H1 (cell line): Measurements from ENCODE around the gene BORCS6. TPM values are rescaled to one million over a fixed set of nuclear protein-coding genes. Genes with fewer than 3 reads are reported as not detected.

Source experiments
- CTCF ChIA-PET: fragments of 300-600 bp; sonication (Branson Sonifier 250); formaldehyde crosslinking; loops from one replicate; lab custom pipeline; 2021; ENCODE audit not compliant: partially characterized antibody; lab: Charles Lee
- POLR2A ChIA-PET: fragments of 300-600 bp; sonication (Branson Sonifier 250); formaldehyde crosslinking; loops from one replicate; lab custom pipeline; 2021; ENCODE audit warnings: inconsistent platforms; ENCODE audit not compliant: partially characterized antibody; lab: Charles Lee
- DNase-seq, 2 experiments: peaks; one replicate each; pipeline versions ENCODE4 v3.0.0 to v3.0.0-alpha.2; 2010 to 2022; ENCODE audit warnings: low spot score in 2 of 2, low read depth in 1 of 2, mixed read lengths in 1 of 2
- FAIRE-seq: peaks from 2 replicates; lab custom pipeline; 2011; peaks lifted over from hg19 to GRCh38; lab: Jason Lieb, UNC
- H2AFZ ChIP-seq: 2 replicates; pipeline ENCODE4 v1.8.1; 2012; ENCODE audit warnings: low read length, inconsistent platforms
- H2AK5ac ChIP-seq: 2 replicates; pipeline ENCODE4 v1.6.1; 2013; ENCODE audit warnings: low read depth, low read length
- H2BK120ac ChIP-seq: replicated peaks from 2 replicates; pipeline ENCODE3; 2013; ENCODE audit warnings: low read depth, low read length, inconsistent platforms
- H2BK12ac ChIP-seq: 2 replicates; pipeline ENCODE4 v1.6.1; 2013; ENCODE audit warnings: low read depth, low read length
- H2BK15ac ChIP-seq: 2 replicates; pipeline ENCODE4 v1.6.1; 2013; ENCODE audit warnings: low read length
- H2BK20ac ChIP-seq: 2 replicates; pipeline ENCODE4 v1.6.1; 2013; ENCODE audit warnings: low read length
- H2BK5ac ChIP-seq: 2 replicates; pipeline ENCODE4 v1.6.1; 2013; ENCODE audit warnings: low read depth, low read length
- H3K14ac ChIP-seq: 2 replicates; pipeline ENCODE4 v1.6.1; 2013; ENCODE audit warnings: inconsistent platforms; ENCODE audit not compliant: insufficient read length
- H3K18ac ChIP-seq: 2 replicates; pipeline ENCODE4 v1.6.1; 2013; ENCODE audit warnings: low read length; ENCODE audit errors: extremely low read depth
- H3K23ac ChIP-seq: 2 replicates; pipeline ENCODE4 v1.6.1; 2013; ENCODE audit warnings: inconsistent platforms; ENCODE audit not compliant: insufficient read length
- H3K23me2 ChIP-seq: 2 replicates; pipeline ENCODE4 v1.6.1; 2013; ENCODE audit warnings: low read depth, low read length
- H3K27ac ChIP-seq: 2 replicates; pipeline ENCODE4 v1.6.1; 2011; ENCODE audit warnings: low read depth, low read length, inconsistent platforms
- H3K27me3 ChIP-seq, 4 experiments: replicated peaks in 1 of 4; 1 replicate in 1 of 4; 2 replicates in 3 of 4; pipeline versions ENCODE4 v1.6.1 to v1.8.1; 2011 to 2013; ENCODE audit warnings: low read length in 3 of 4, mild to moderate bottlenecking in 3 of 4, inconsistent platforms in 2 of 4, mixed read lengths in 2 of 4, moderate library complexity in 1 of 4; ENCODE audit not compliant: control insufficient read depth in 3 of 4, insufficient read depth in 3 of 4; ENCODE audit errors: extremely low read depth in 1 of 4
- H3K36me3 ChIP-seq, 4 experiments: 2 replicates each; pipeline versions ENCODE4 v1.6.1 to v1.8.1; 2011 to 2013; ENCODE audit warnings: mild to moderate bottlenecking in 4 of 4, low read length in 3 of 4, moderate library complexity in 2 of 4, control low read depth in 1 of 4, inconsistent platforms in 1 of 4; ENCODE audit not compliant: insufficient read depth in 4 of 4, control insufficient read depth in 2 of 4
- H3K4ac ChIP-seq: replicated peaks from 2 replicates; pipeline ENCODE3; 2013; ENCODE audit warnings: low read length, low read depth, mixed read lengths, inconsistent platforms; ENCODE audit not compliant: insufficient read length
- H3K4me1 ChIP-seq, 4 experiments: replicated peaks in 1 of 4; 1 replicate in 1 of 4; 2 replicates in 3 of 4; pipeline versions ENCODE4 v1.6.1 to v1.8.1; 2011 to 2013; ENCODE audit warnings: low read length in 3 of 4, inconsistent platforms in 2 of 4, mixed read lengths in 1 of 4; ENCODE audit not compliant: insufficient read depth in 4 of 4, control insufficient read depth in 3 of 4
- H3K4me2 ChIP-seq, 2 experiments: 2 replicates each; pipeline versions ENCODE4 v1.6.1 to v1.8.1; 2011 to 2013; ENCODE audit warnings: low read depth in 2 of 2, low read length in 2 of 2, control low read depth in 1 of 2, inconsistent platforms in 1 of 2, mild to moderate bottlenecking in 1 of 2; ENCODE audit not compliant: insufficient read depth in 1 of 2
- H3K4me3 ChIP-seq, 4 experiments: fragments of 200-600, 300-600 bp in 1 of 4; sonication (generic), shearing (Covaris generic), sonication (Bioruptor Twin) in 1 of 4; 2 replicates each; pipeline versions ENCODE4 v1.5.1 to v1.8.1; 2011 to 2016; ENCODE audit warnings: low read length in 4 of 4, low read depth in 3 of 4, control low read depth in 2 of 4, inconsistent platforms in 2 of 4, mild to moderate bottlenecking in 2 of 4, mixed read lengths in 1 of 4, moderate library complexity in 1 of 4; ENCODE audit not compliant: insufficient read depth in 2 of 4; ENCODE audit errors: extremely low read depth in 1 of 4
- H3K56ac ChIP-seq: replicated peaks from 2 replicates; pipeline ENCODE3; 2013; ENCODE audit warnings: low read depth, mild to moderate bottlenecking, mixed read lengths, low read length, inconsistent platforms; ENCODE audit not compliant: insufficient read length
- H3K79me1 ChIP-seq: 2 replicates; pipeline ENCODE4 v1.6.1; 2013; ENCODE audit warnings: low read depth, low read length, control low read depth
- H3K79me2 ChIP-seq, 2 experiments: 2 replicates each; pipeline versions ENCODE4 v1.6.1 to v1.8.1; 2012 to 2013; ENCODE audit warnings: low read length in 2 of 2, mild to moderate bottlenecking in 2 of 2, inconsistent platforms in 1 of 2; ENCODE audit not compliant: insufficient read depth in 2 of 2, control insufficient read depth in 1 of 2
- H3K9ac ChIP-seq, 4 experiments: replicated peaks in 1 of 4; 1 replicate in 1 of 4; 2 replicates in 3 of 4; pipeline versions ENCODE4 v1.6.1 to v1.8.1; 2011 to 2013; ENCODE audit warnings: low read depth in 3 of 4, low read length in 3 of 4, control low read depth in 2 of 4, mild to moderate bottlenecking in 2 of 4, moderate library complexity in 2 of 4, inconsistent platforms in 1 of 4; ENCODE audit errors: extremely low read depth in 1 of 4
- H3K9me3 ChIP-seq, 2 experiments: 2 replicates each; pipeline versions ENCODE4 v1.6.1 to v1.8.1; 2012 to 2013; ENCODE audit warnings: mild to moderate bottlenecking in 2 of 2, moderate library complexity in 2 of 2, control low read depth in 1 of 2, inconsistent platforms in 1 of 2, low read depth in 1 of 2, low read length in 1 of 2, mixed read lengths in 1 of 2; ENCODE audit not compliant: insufficient read depth in 2 of 2
- H4K20me1 ChIP-seq, 2 experiments: replicated peaks in 1 of 2; 2 replicates each; pipeline versions ENCODE3 to v1.8.1; 2011 to 2013; ENCODE audit warnings: inconsistent platforms in 2 of 2, low read length in 2 of 2, mild to moderate bottlenecking in 1 of 2; ENCODE audit not compliant: insufficient read depth in 2 of 2, control insufficient read depth in 1 of 2
- H4K5ac ChIP-seq: 2 replicates; pipeline ENCODE4 v1.6.1; 2013; ENCODE audit warnings: low read length, low read depth, mixed read lengths, inconsistent platforms; ENCODE audit not compliant: insufficient read length
- H4K8ac ChIP-seq: 2 replicates; pipeline ENCODE4 v1.8.0; 2013; ENCODE audit warnings: mild to moderate bottlenecking, moderate library complexity, low read length, inconsistent platforms; ENCODE audit not compliant: insufficient read depth; ENCODE audit errors: extremely low read depth
- H4K91ac ChIP-seq: replicated peaks from 2 replicates; pipeline ENCODE3; 2013; ENCODE audit warnings: low read length, mixed read lengths, inconsistent platforms; ENCODE audit not compliant: insufficient read length
- ATF2 ChIP-seq: IDR thresholded peaks from 2 replicates; pipeline ENCODE4 v1.6.1; 2012; ENCODE audit warnings: low read length, inconsistent platforms
- ATF3 ChIP-seq: IDR thresholded peaks from 2 replicates; pipeline ENCODE4 v1.6.1; 2011; ENCODE audit warnings: low read depth, mild to moderate bottlenecking, low read length; ENCODE audit not compliant: insufficient read depth
- BCL11A ChIP-seq, 2 experiments: IDR thresholded peaks; one replicate each; pipeline ENCODE4 v1.6.1; 2011; ENCODE audit warnings: low read depth in 2 of 2, low read length in 2 of 2, mild to moderate bottlenecking in 2 of 2
- CREB1 ChIP-seq: IDR thresholded peaks from 2 replicates; pipeline ENCODE4 v1.6.1; 2012; ENCODE audit warnings: inconsistent platforms
- FOSL1 ChIP-seq: IDR thresholded peaks from 2 replicates; pipeline ENCODE4 v1.6.1; 2011; ENCODE audit warnings: mild to moderate bottlenecking, low read depth, low read length, moderate library complexity; ENCODE audit not compliant: insufficient read depth
- POLR2AphosphoS5 ChIP-seq: IDR thresholded peaks from 2 replicates; pipeline ENCODE4 v1.6.1; 2011; ENCODE audit warnings: low read depth, low read length
- SAP30 ChIP-seq: fragments of 300-600 bp; sonication (generic); IDR thresholded peaks from 2 replicates; pipeline ENCODE4 v1.7.1; 2012; ENCODE audit warnings: low read length, moderate library complexity, mild to moderate bottlenecking, inconsistent platforms; ENCODE audit not compliant: insufficient read depth, insufficient replicate concordance
- TAF1 ChIP-seq: IDR thresholded peaks from 2 replicates; pipeline ENCODE4 v1.6.1; 2011; ENCODE audit warnings: mild to moderate bottlenecking, low read depth, low read length
- YY1 ChIP-seq: IDR thresholded peaks from 2 replicates; pipeline ENCODE4 v1.6.1; 2011; ENCODE audit warnings: low read depth, mild to moderate bottlenecking, low read length
- WGBS, 2 experiments: shearing (Covaris generic) in 1 of 2; methylation state at CpG; one replicate each; pipeline versions ENCODE4 v1.1.6 to v1.1.7; 2013 to 2015; ENCODE audit warnings: low lambda C conversion rate in 2 of 2, mixed read lengths in 2 of 2, inconsistent platforms in 1 of 2, low coverage in 1 of 2, missing lambda C conversion rate in 1 of 2; ENCODE audit not compliant: insufficient replicate concordance in 2 of 2, insufficient coverage in 1 of 2, insufficient read length in 1 of 2; ENCODE audit errors: extremely low coverage in 1 of 2, missing lambda C conversion rate in 1 of 2; 5-methylcytosine and 5-hydroxymethylcytosine counted together
- polyA plus RNA-seq, 7 experiments: library from polyadenylated mRNA; depleted of rRNA in 3 of 7; stranded (reverse) in 5 of 7; unstranded in 2 of 7; fragments of >200 nt in 5 of 7; fragments of 200-250 nt in 2 of 7; gene quantifications; 1 replicate in 5 of 7; 2 replicates in 1 of 7; 4 replicates in 1 of 7; pipeline versions ENCODE4 v1.2.1 to v1.2.3, GENCODE V29; 2011 to 2013; ENCODE audit warnings: missing spikeins in 2 of 7, mixed read lengths in 2 of 7
- total RNA-seq: library from RNA; stranded (reverse); fragmentation: NEBNext Ultra II Directional; extraction: Animal tissue kit (Norgen Biotek cat#: 25700); gene quantifications from 2 replicates; pipeline ENCODE4 v1.2.1, GENCODE V29; 2021

BORCS6 gene
- total and polyA plus RNA-seq, 2 of the 8 experiments (the other 6 are each of a cell fraction or from before 2014, with no cell fraction given): 3.3 to 3.6 TPM

GRCh38 chr17:8186787-8187516 is 3.0 kb downstream of the BORCS6 start:
- H3K27ac ChIP-seq: peak overlapping the region; percentile 50; the same call in 1 of the 2 replicates
- peaks cover 2 to 6% of the 10 kb centered on the region in 2 experiments for H4K20me1 ChIP-seq
- H3K23ac ChIP-seq: no peak overlapping the region
- no peak overlapping the region for H3K56ac ChIP-seq
- no peaks in the 10 kb centered on the region for H3K79me1 ChIP-seq
- H2AK5ac ChIP-seq: no peak overlapping the region
- H3K36me3 ChIP-seq: no peaks in the 10 kb centered on the region
- H2AFZ ChIP-seq: peak overlapping the region; percentile 83; the same call in 1 of the 2 replicates
- H3K14ac ChIP-seq: no peak overlapping the region
- no peaks in the 10 kb centered on the region for H3K9me3 ChIP-seq
- H3K4me2 ChIP-seq: peak overlapping the region; percentile 86 to 98
- H3K4ac ChIP-seq: no peak overlapping the region
- H3K4me3 ChIP-seq: peak overlapping the region; percentile 79 to 99 (median 93)
- H2BK12ac ChIP-seq: no peak overlapping the region
- peaks cover 16% of the 10 kb centered on the region for H3K23me2 ChIP-seq
- POLR2A ChIA-PET: interaction anchor here (1.0 to 19.9 kb wide), 9 partner anchors 10 to 62 kb away, joined by 3 to 373 read pairs (median 8); partner anchors contain the start of genes AURKB, CTC1, PFAS and TMEM107
- peaks cover 2 to 17% (median 11%) of the 10 kb centered on the region in 4 experiments for H3K27me3 ChIP-seq
- no peak overlapping the region for H4K8ac ChIP-seq
- H3K9ac ChIP-seq: peak overlapping the region in 3 of 4 experiments; percentile 64 to 71 (median 67)
- peaks cover 4 to 17% (median 10%) of the 10 kb centered on the region in 4 experiments; a peak in 6 of 7 replicates for H3K4me1 ChIP-seq
- no peak overlapping the region for H4K91ac ChIP-seq
- DNase-seq (peak; percentile 92 to 100), FAIRE-seq (peak; percentile 76)
- CTCF ChIA-PET: interaction anchor here (0.6 to 3.7 kb wide), 7 partner anchors 28 to 557 kb away, joined by 3 to 26 read pairs (median 4); no protein-coding TSS in a partner anchor
- H4K5ac ChIP-seq: peak overlapping the region; percentile 4
- WGBS, 2 experiments: 1% methylated on average over 32 of the region's 32 CpGs; no CpG with 5 or more reads in 1 of the 2 experiments
- H2BK120ac ChIP-seq: no peak overlapping the region
- no peak overlapping the region; the same call in 1 of the 2 replicates for H3K18ac ChIP-seq
- H2BK20ac ChIP-seq: no peak overlapping the region
- H2BK15ac ChIP-seq: no peak overlapping the region
- no peak overlapping the region for H2BK5ac ChIP-seq
- no peaks in the 10 kb centered on the region for H3K79me2 ChIP-seq
- TF ChIP-seq ATF3 (no peak), SAP30 (no peak), YY1 (no peak), CREB1 (peak; percentile 50; the same call in 1 of the 2 replicates), TAF1 (no peak), BCL11A (IDR thresholded peaks at IDR 0.05; ENCODE audit: low read depth in 2 of 2, low read length in 2 of 2) (no peak), POLR2AphosphoS5 (no peak), ATF2 (peak; percentile 84), FOSL1 (no peak)
